ENCODE results near the gene CYP11A1.
"Not testable (repeated sequence)": the region's sequence is repeated elsewhere in the genome, so short reads cannot be mapped to it uniquely, and the experiment has no call there.

CYP11A1 gene

GRCh38 chr15:74393423-74393822 lies 26.0 kb upstream of the CYP11A1 start:
- no peak overlapping the region for H3K9ac ChIP-seq (ENCODE audit: insufficient read length)
- no peak for TF ChIP-seq EZH2 (IDR thresholded peaks at IDR 0.05)
- no peak for TF ChIP-seq POLR2AphosphoS5 (IDR thresholded peaks at IDR 0.05; ENCODE audit: borderline replicate concordance, low read depth, low read length)
- no peak for TF ChIP-seq FOXP2 (optimal IDR thresholded peaks at IDR 0.05; ENCODE audit: control extremely low read depth, extremely low read length, insufficient read depth)
- no peak overlapping the region for H3K4me3 ChIP-seq
- no peak overlapping the region for H3K27ac ChIP-seq
- DNase-seq (ENCODE audit: low read depth, low spot score) = no peak
- H3K9me3 ChIP-seq (ENCODE audit: low read depth, low read length) = no peaks in the 10 kb centered on the region
- no peaks in the 10 kb centered on the region for H3K36me3 ChIP-seq (ENCODE audit: insufficient read depth, low read length)

DNA sequence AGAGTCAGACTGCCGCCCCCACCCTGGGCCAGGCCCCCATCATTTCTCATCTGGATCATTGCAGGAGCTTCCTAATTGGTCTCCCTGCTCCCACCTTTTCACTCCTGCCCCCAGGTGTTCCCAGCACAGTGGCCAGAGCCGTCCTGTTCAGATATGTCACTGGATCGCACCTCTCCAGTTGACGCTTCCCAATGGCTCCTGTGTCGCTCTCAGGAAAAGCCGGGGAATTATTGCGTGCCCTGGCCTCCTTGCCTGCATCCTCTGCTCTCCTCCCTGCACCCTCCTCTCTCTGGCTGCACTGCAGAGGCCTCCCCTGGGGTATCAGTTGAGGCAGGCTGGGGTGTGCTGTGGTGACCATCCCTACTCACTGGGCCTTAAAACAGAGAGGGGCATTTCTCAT lies 25.5 kb upstream of the CYP11A1 start:
- Histone ChIP-seq H3K36me3 (ENCODE audit: insufficient read depth, low read length) (no peaks in the 10 kb centered on the region), H3K9ac (ENCODE audit: insufficient read length) (no peak overlapping the region), H3K9me3 (ENCODE audit: low read depth, low read length) (no peaks in the 10 kb centered on the region), H3K4me3 (no peak overlapping the region), H3K27ac (no peak overlapping the region)
- no peak for DNase-seq (ENCODE audit: low read depth, low spot score)
- TF ChIP-seq FOXP2 (optimal IDR thresholded peaks at IDR 0.05; ENCODE audit: control extremely low read depth, extremely low read length, insufficient read depth) = no peak
- no peak for TF ChIP-seq EZH2 (IDR thresholded peaks at IDR 0.05)
- TF ChIP-seq POLR2AphosphoS5 (IDR thresholded peaks at IDR 0.05; ENCODE audit: borderline replicate concordance, low read depth, low read length) = no peak

GRCh38 chr15:74392451-74392830 lies 25.0 kb upstream of the CYP11A1 start:
- no peak for DNase-seq (ENCODE audit: low read depth, low spot score)
- TF ChIP-seq EZH2 (IDR thresholded peaks at IDR 0.05) = no peak
- TF ChIP-seq FOXP2 (optimal IDR thresholded peaks at IDR 0.05; ENCODE audit: control extremely low read depth, extremely low read length, insufficient read depth) = no peak
- TF ChIP-seq POLR2AphosphoS5 (IDR thresholded peaks at IDR 0.05; ENCODE audit: borderline replicate concordance, low read depth, low read length) = no peak
- Histone ChIP-seq H3K9ac (ENCODE audit: insufficient read length) (no peak overlapping the region), H3K4me3 (no peak overlapping the region), H3K9me3 (ENCODE audit: low read depth, low read length) (no peaks in the 10 kb centered on the region), H3K36me3 (ENCODE audit: insufficient read depth, low read length) (no peaks in the 10 kb centered on the region), H3K27ac (no peak overlapping the region)

GRCh38 chr15:74391582-74392450 lies 24.4 kb upstream of the CYP11A1 start:
- H3K27ac ChIP-seq = no peak overlapping the region
- no peak overlapping the region for H3K9ac ChIP-seq (ENCODE audit: insufficient read length)

DNA sequence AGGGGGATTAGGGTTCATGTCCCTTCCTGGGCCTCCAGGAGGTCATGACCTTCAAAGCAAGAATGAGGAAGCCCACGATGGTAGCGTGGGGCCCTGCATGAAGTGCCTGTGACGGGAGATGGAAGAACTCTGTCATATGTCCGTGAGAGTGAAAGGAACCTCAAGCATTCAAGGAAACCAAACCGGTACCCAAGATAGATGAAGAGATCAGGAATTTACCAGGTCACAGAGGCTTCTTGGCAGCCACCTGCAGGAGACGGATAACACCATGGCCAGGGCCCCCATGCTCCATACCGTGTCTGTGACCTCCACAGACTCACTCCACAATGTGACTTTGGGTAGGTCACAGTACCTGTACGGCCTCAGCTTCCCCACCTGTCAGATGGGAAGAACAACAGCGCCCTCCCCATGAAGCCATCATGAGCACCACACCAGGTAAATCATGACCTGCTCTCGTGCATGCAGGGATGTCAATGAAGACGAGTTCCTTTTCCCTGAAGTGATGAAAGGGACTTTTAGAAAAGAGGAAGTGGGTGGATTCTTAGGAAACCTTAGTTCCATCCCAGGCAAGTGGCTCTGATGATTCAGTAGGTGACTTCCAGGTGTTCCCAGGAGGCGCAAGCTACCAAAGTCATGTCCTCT lies 23.3 kb upstream of the CYP11A1 start:
- DNase-seq (ENCODE audit: low read depth, low spot score) = no peak
- H3K36me3 ChIP-seq (ENCODE audit: insufficient read depth, low read length) = no peaks in the 10 kb centered on the region
- no peak overlapping the region for H3K27ac ChIP-seq
- no peak overlapping the region for H3K9ac ChIP-seq (ENCODE audit: insufficient read length)
- TF ChIP-seq FOXP2 (optimal IDR thresholded peaks at IDR 0.05; ENCODE audit: control extremely low read depth, extremely low read length, insufficient read depth) (no peak), POLR2AphosphoS5 (IDR thresholded peaks at IDR 0.05; ENCODE audit: borderline replicate concordance, low read depth, low read length) (no peak)
- no peak overlapping the region for H3K4me3 ChIP-seq
- H3K9me3 ChIP-seq (ENCODE audit: low read depth, low read length) = no peaks in the 10 kb centered on the region

More at GRCh38 chr15:74391582-74392450, 24.4 kb upstream of the CYP11A1 start:
- Histone ChIP-seq H3K4me3 (no peak overlapping the region), H3K9me3 (ENCODE audit: low read depth, low read length) (no peaks in the 10 kb centered on the region), H3K36me3 (ENCODE audit: insufficient read depth, low read length) (no peaks in the 10 kb centered on the region)
- TF ChIP-seq POLR2AphosphoS5 (IDR thresholded peaks at IDR 0.05; ENCODE audit: borderline replicate concordance, low read depth, low read length) (no peak), FOXP2 (optimal IDR thresholded peaks at IDR 0.05; ENCODE audit: control extremely low read depth, extremely low read length, insufficient read depth) (no peak), EZH2 (IDR thresholded peaks at IDR 0.05) (no peak)
- DNase-seq (ENCODE audit: low read depth, low spot score) = no peak

GRCh38 chr15:74390049-74390646 lies 22.7 kb upstream of the CYP11A1 start:
- H3K36me3 ChIP-seq (ENCODE audit: insufficient read depth, low read length); DNase-seq (ENCODE audit: low read depth, low spot score); H3K27ac ChIP-seq; H3K9me3 ChIP-seq (ENCODE audit: low read depth, low read length); H3K4me3 ChIP-seq; H3K9ac ChIP-seq (ENCODE audit: insufficient read length): not testable (repeated sequence)

- no peak for TF ChIP-seq FOXP2 (optimal IDR thresholded peaks at IDR 0.05; ENCODE audit: control extremely low read depth, extremely low read length, insufficient read depth)
- no peak for DNase-seq (ENCODE audit: low read depth, low spot score)
- no peak overlapping the region for H3K9ac ChIP-seq (ENCODE audit: insufficient read length)
- H3K27ac ChIP-seq = no peak overlapping the region
- H3K9me3 ChIP-seq (ENCODE audit: low read depth, low read length) = no peaks in the 10 kb centered on the region
- no peak overlapping the region for H3K4me3 ChIP-seq
- H3K36me3 ChIP-seq (ENCODE audit: insufficient read depth, low read length) = no peaks in the 10 kb centered on the region
Measured at GRCh38 chr15:74389241-74390048, 22.0 kb upstream of the CYP11A1 start.

DNA sequence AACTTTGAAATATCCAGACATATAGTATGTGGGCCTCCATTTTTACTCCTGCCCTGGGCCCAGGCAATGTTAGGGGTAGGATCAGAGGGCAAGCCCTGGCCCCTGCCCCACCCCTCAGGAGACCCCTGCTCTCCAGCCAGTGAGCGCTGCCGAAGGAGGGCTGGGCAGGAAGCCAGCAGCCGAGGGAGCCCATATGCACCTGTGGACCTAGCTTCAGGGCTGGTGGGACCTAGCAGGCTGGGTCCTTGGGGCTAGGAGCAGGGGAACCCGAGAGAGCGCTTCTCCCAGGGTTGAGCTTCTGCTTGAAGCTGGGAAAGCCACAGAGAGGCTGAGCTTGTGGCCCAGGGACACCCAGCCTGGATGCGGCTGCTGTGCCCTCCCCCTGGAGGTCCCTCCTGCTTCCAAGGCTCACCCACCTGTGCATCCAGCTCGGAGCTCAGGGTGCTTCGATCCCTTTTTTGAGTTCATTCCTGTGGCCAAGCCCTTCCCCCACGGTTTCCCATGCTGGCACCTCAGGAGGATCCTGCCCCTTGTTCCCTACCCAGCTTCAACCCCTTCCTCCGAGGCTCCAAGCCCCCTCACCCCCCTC lies 21.0 kb upstream of the CYP11A1 start:
- Histone ChIP-seq H3K36me3 (ENCODE audit: insufficient read depth, low read length) (no peaks in the 10 kb centered on the region), H3K27ac (no peak overlapping the region), H3K9me3 (ENCODE audit: low read depth, low read length) (no peaks in the 10 kb centered on the region), H3K4me3 (no peak overlapping the region), H3K9ac (ENCODE audit: insufficient read length) (no peak overlapping the region)
- DNase-seq (ENCODE audit: low read depth, low spot score) = no peak
- TF ChIP-seq EZH2 (IDR thresholded peaks at IDR 0.05) = no peak

All from SK-N-MC (cell line).